ENCODE measurements around the gene PSMB7. TPM values are rescaled to one million over a fixed set of nuclear protein-coding genes. Genes with fewer than 3 reads are reported as not detected.

PSMB7 gene
- total RNA-seq: 105 to 132 TPM (median 108 TPM) in 3 replicates
- long read RNA-seq, transcript PSMB7-201 (8 exons, 980 nt): major isoform, 84 of 104 reads
- long read RNA-seq, partial matches to known transcripts: 13 of 104 reads
- long read RNA-seq, other reads (novel, unspliced or antisense): 7 of 104 reads

- Mint-ChIP-seq H3K4me1 (ENCODE audit: low read depth) (peaks cover 35% of the 10 kb centered on the region), H3K27ac (ENCODE audit: unreplicated experiment) (peak within 1 kb of the TSS; percentile 92), H3K4me3 (ENCODE audit: unreplicated experiment) (peak within 1 kb of the TSS; percentile 88), H3K36me3 (ENCODE audit: low read depth) (peaks cover 23% of the 10 kb centered on the region), H3K9me3 (ENCODE audit: low read depth) (peaks cover 3% of the 10 kb centered on the region), H3K27me3 (ENCODE audit: low read depth) (no peaks in the 10 kb centered on the region)
- peak; percentile 92 for TF ChIP-seq CTCF (IDR thresholded peaks at IDR 0.05)
- DNase-seq (ENCODE audit: low spot score): peak; percentile 97
Observed at GRCh38 chr9:124415102-124415851, at the start of gene PSMB7. PSMB7 (minus strand) TSS chr9:124415442; CDS start chr9:124415425, 17 bp downstream.

GRCh38 chr9:124462739-124463138, 47.5 kb upstream of the PSMB7 start:
- TF ChIP-seq CTCF (IDR thresholded peaks at IDR 0.05): no peak
- peaks cover 15% of the 10 kb centered on the region for H3K9me3 Mint-ChIP-seq (ENCODE audit: low read depth)
- H3K4me3 Mint-ChIP-seq (ENCODE audit: unreplicated experiment): no peak overlapping the region
- DNase-seq (ENCODE audit: low spot score): no peak
- peaks cover 37% of the 10 kb centered on the region for H3K27me3 Mint-ChIP-seq (ENCODE audit: low read depth)
- H3K36me3 Mint-ChIP-seq (ENCODE audit: low read depth): peaks cover 4% of the 10 kb centered on the region
- H3K27ac Mint-ChIP-seq (ENCODE audit: unreplicated experiment): no peak overlapping the region
- no peaks in the 10 kb centered on the region for H3K4me1 Mint-ChIP-seq (ENCODE audit: low read depth)

GRCh38 chr9:124458441-124458840, 43.2 kb upstream of the PSMB7 start:
- Mint-ChIP-seq H3K4me1 (ENCODE audit: low read depth) (no peaks in the 10 kb centered on the region), H3K9me3 (ENCODE audit: low read depth) (peaks cover 13% of the 10 kb centered on the region), H3K36me3 (ENCODE audit: low read depth) (peaks cover 3% of the 10 kb centered on the region), H3K27me3 (ENCODE audit: low read depth) (peaks cover 24% of the 10 kb centered on the region), H3K27ac (ENCODE audit: unreplicated experiment) (no peak overlapping the region), H3K4me3 (ENCODE audit: unreplicated experiment) (no peak overlapping the region)
- DNase-seq (ENCODE audit: low spot score): peak; percentile 43
- no peak for TF ChIP-seq CTCF (IDR thresholded peaks at IDR 0.05)

GRCh38 chr9:124457887-124458431, 42.7 kb upstream of the PSMB7 start:
- peak; percentile 63 for DNase-seq (ENCODE audit: low spot score)
- peaks cover 3% of the 10 kb centered on the region for H3K36me3 Mint-ChIP-seq (ENCODE audit: low read depth)
- no peaks in the 10 kb centered on the region for H3K4me1 Mint-ChIP-seq (ENCODE audit: low read depth)
- peaks cover 9% of the 10 kb centered on the region for H3K9me3 Mint-ChIP-seq (ENCODE audit: low read depth)
- peaks cover 20% of the 10 kb centered on the region for H3K27me3 Mint-ChIP-seq (ENCODE audit: low read depth)
- no peak for TF ChIP-seq CTCF (IDR thresholded peaks at IDR 0.05)
- H3K27ac Mint-ChIP-seq (ENCODE audit: unreplicated experiment): no peak overlapping the region
- no peak overlapping the region for H3K4me3 Mint-ChIP-seq (ENCODE audit: unreplicated experiment)

GRCh38 chr9:124457079-124457886, 42.0 kb upstream of the PSMB7 start:
- no peaks in the 10 kb centered on the region for H3K36me3 Mint-ChIP-seq (ENCODE audit: low read depth)
- DNase-seq (ENCODE audit: low spot score): peak; percentile 68
- peaks cover 6% of the 10 kb centered on the region for H3K9me3 Mint-ChIP-seq (ENCODE audit: low read depth)
- no peaks in the 10 kb centered on the region for H3K4me1 Mint-ChIP-seq (ENCODE audit: low read depth)
- no peak for TF ChIP-seq CTCF (IDR thresholded peaks at IDR 0.05)
- no peak overlapping the region for H3K4me3 Mint-ChIP-seq (ENCODE audit: unreplicated experiment)
- H3K27ac Mint-ChIP-seq (ENCODE audit: unreplicated experiment): no peak overlapping the region
- H3K27me3 Mint-ChIP-seq (ENCODE audit: low read depth): peaks cover 20% of the 10 kb centered on the region
